HFFc6 (cell line): ENCODE results near the gene FAP. TPM values are rescaled to one million over a fixed set of nuclear protein-coding genes. Genes with fewer than 3 reads are reported as not detected.

ENCODE experiments used
- DNase-seq: peaks from one replicate; pipeline ENCODE4 v3.0.0-alpha.2; 2018
- H3K27ac Mint-ChIP-seq: 2 replicates; pipeline ENCODE4 v1.8.0; 2020; ENCODE audit warnings: mild to moderate bottlenecking, mixed read lengths
- H3K27me3 Mint-ChIP-seq: 2 replicates; pipeline ENCODE4 v1.8.0; 2021; ENCODE audit warnings: mild to moderate bottlenecking, moderate library complexity, mixed read lengths; ENCODE audit not compliant: insufficient read depth
- H3K36me3 Mint-ChIP-seq: 2 replicates; pipeline ENCODE4 v1.8.0; 2021; ENCODE audit warnings: low read depth, mixed read lengths
- H3K4me1 Mint-ChIP-seq: 2 replicates; pipeline ENCODE4 v1.8.0; 2020; ENCODE audit warnings: low read depth, mixed read lengths
- H3K4me3 Mint-ChIP-seq: 2 replicates; pipeline ENCODE4 v1.8.0; 2020; ENCODE audit warnings: mild to moderate bottlenecking, moderate library complexity, mixed read lengths
- H3K9me3 Mint-ChIP-seq: 2 replicates; pipeline ENCODE4 v1.8.0; 2020; ENCODE audit warnings: mild to moderate bottlenecking, mixed read lengths
- CTCF ChIP-seq: fragments of 200-600 bp; sonication (generic); IDR thresholded peaks from 2 replicates; pipeline ENCODE4 v1.5.0; 2021; ENCODE audit warnings: antibody characterized with exemption, mild to moderate bottlenecking
- long read RNA-seq: library from polyadenylated mRNA; unstranded; transcript quantifications from one replicate; pipeline ENCODE4 v2.0.0, GENCODE V29; 2019
- total RNA-seq, 6 experiments: library from RNA; stranded (reverse); fragmentation: NEBNext Ultra II Directional; extraction: Animal tissue kit (Norgen Biotek cat#: 25700); gene quantifications; 2 replicates in 1 of 6; 3 replicates in 5 of 6; pipeline ENCODE4 v1.2.3, GENCODE V29; 2021

Gene FAP, protein sequence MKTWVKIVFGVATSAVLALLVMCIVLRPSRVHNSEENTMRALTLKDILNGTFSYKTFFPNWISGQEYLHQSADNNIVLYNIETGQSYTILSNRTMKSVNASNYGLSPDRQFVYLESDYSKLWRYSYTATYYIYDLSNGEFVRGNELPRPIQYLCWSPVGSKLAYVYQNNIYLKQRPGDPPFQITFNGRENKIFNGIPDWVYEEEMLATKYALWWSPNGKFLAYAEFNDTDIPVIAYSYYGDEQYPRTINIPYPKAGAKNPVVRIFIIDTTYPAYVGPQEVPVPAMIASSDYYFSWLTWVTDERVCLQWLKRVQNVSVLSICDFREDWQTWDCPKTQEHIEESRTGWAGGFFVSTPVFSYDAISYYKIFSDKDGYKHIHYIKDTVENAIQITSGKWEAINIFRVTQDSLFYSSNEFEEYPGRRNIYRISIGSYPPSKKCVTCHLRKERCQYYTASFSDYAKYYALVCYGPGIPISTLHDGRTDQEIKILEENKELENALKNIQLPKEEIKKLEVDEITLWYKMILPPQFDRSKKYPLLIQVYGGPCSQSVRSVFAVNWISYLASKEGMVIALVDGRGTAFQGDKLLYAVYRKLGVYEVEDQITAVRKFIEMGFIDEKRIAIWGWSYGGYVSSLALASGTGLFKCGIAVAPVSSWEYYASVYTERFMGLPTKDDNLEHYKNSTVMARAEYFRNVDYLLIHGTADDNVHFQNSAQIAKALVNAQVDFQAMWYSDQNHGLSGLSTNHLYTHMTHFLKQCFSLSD
- 100 to 1,000 TPM in 1 of 6 experiments, 10 to 100 TPM in 5; 62.6 to 101 (median 67.0) TPM for total RNA-seq
- long read RNA-seq, transcript FAP-201 (26 exons, 2,780 nt): major isoform, 51 of 98 reads
- long read RNA-seq, partial matches to known transcripts: 32 of 98 reads
- long read RNA-seq, other reads (novel, unspliced or antisense): 14 of 98 reads

- H3K4me1 Mint-ChIP-seq: peaks cover 79% of the 10 kb centered on the region
- H3K27me3 Mint-ChIP-seq: no peaks in the 10 kb centered on the region
- peaks cover 48% of the 10 kb centered on the region for H3K36me3 Mint-ChIP-seq
- TF ChIP-seq CTCF: no peak
- H3K9me3 Mint-ChIP-seq: no peaks in the 10 kb centered on the region
- peak; percentile 90 for DNase-seq
- peak within 1 kb of the TSS; percentile 97 for H3K27ac Mint-ChIP-seq
- H3K4me3 Mint-ChIP-seq: peak within 1 kb of the TSS; percentile 94
Observed at GRCh38 chr2:162243294-162243693, at the start of gene FAP. Gene FAP, minus strand, starts transcription at chr2:162243445. Its CDS starts 118 bp downstream, at chr2:162243327.

- no peaks in the 10 kb centered on the region for H3K27me3 Mint-ChIP-seq
- no peaks in the 10 kb centered on the region for H3K36me3 Mint-ChIP-seq
- H3K4me3 Mint-ChIP-seq: no peak overlapping the region
- no peaks in the 10 kb centered on the region for H3K9me3 Mint-ChIP-seq
- peaks cover 15% of the 10 kb centered on the region for H3K4me1 Mint-ChIP-seq
- no peak overlapping the region for H3K27ac Mint-ChIP-seq
- DNase-seq: no peak
- TF ChIP-seq CTCF: no peak
Observed at GRCh38 chr2:162291748-162292147, 48.5 kb upstream of the FAP start.

GRCh38 chr2:162282765-162283425 is 39.6 kb upstream of the FAP start:
- Mint-ChIP-seq H3K4me1 (peaks cover 15% of the 10 kb centered on the region), H3K27ac (peak overlapping the region; percentile 23; the same call in 1 of the 2 replicates), H3K4me3 (no peak overlapping the region), H3K9me3 (no peaks in the 10 kb centered on the region), H3K27me3 (0 out of 2 replicates have a peak, but pooled peaks cover 1% of the 10 kb centered on the region), H3K36me3 (no peaks in the 10 kb centered on the region)
- DNase-seq: no peak
- TF ChIP-seq CTCF: no peak

- H3K27ac Mint-ChIP-seq: no peak overlapping the region
- H3K36me3 Mint-ChIP-seq: no peaks in the 10 kb centered on the region
- no peaks in the 10 kb centered on the region for H3K9me3 Mint-ChIP-seq
- no peak overlapping the region for H3K4me3 Mint-ChIP-seq
- no peak for TF ChIP-seq CTCF
- no peaks in the 10 kb centered on the region for H3K27me3 Mint-ChIP-seq
- H3K4me1 Mint-ChIP-seq: peaks cover 15% of the 10 kb centered on the region
- no peak for DNase-seq
Observed at GRCh38 chr2:162280654-162281053, 37.4 kb upstream of the FAP start.

DNA sequence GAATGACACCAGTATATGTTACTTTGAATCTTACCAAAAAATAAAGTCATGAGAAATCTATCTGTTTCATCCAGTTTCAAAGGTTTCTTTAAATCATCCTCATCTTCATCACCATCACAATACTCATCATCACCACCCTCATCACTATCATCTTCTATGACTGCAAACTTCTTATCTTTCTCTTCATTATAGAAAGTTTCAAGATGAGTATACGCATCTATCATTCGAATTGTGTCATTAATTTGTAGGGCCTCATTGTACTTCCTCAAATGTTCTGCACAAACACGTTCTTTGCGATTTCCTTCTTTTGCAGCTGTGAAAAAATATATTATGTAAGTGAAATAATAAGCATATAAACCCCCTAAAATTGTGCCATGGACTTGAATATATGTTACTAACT is 34.1 kb upstream of the FAP start:
- H3K4me1 Mint-ChIP-seq: peaks cover 4% of the 10 kb centered on the region
- no peak overlapping the region for H3K4me3 Mint-ChIP-seq
- no peaks in the 10 kb centered on the region for H3K36me3 Mint-ChIP-seq
- no peak for TF ChIP-seq CTCF
- no peak overlapping the region for H3K27ac Mint-ChIP-seq
- H3K9me3 Mint-ChIP-seq: no peaks in the 10 kb centered on the region
- H3K27me3 Mint-ChIP-seq: no peaks in the 10 kb centered on the region
- no peak for DNase-seq
